Measurements from ENCODE around the gene ZNF608.

GRCh38 chr5:124755041-124755440 lies 8.6 kb upstream of the ZNF608 start:
- no peak for TF ChIP-seq TAF1 (IDR thresholded peaks at IDR 0.05; ENCODE audit: low read depth, low read length)
- no peak for TF ChIP-seq POLR2A (IDR thresholded peaks at IDR 0.05; ENCODE audit: low read depth, low read length)
- TF ChIP-seq POLR2AphosphoS5 (IDR thresholded peaks at IDR 0.05; ENCODE audit: low read depth, low read length), result no peak

Data from GM12891 (cell line).